Stimulated activated CD8-positive, alpha-beta memory T cell treated with anti-CD3 and anti-CD28 coated beads, Interleukin-7, amount 100 ng/mL, for 48 hours (primary cell): Measurements from ENCODE around the gene EPN1.

Source experiments
- DNase-seq, 2 donors: peaks; one replicate each; pipeline ENCODE4 v3.0.0-alpha.2; 2020; ENCODE audit warnings: low read depth in 1 of 2; ENCODE audit errors: extremely low read depth in 1 of 2

The EPN1 gene

GRCh38 chr19:55691561-55692481 lies 16.8 kb downstream of the EPN1 start:
- DNase-seq: no peak

DNA sequence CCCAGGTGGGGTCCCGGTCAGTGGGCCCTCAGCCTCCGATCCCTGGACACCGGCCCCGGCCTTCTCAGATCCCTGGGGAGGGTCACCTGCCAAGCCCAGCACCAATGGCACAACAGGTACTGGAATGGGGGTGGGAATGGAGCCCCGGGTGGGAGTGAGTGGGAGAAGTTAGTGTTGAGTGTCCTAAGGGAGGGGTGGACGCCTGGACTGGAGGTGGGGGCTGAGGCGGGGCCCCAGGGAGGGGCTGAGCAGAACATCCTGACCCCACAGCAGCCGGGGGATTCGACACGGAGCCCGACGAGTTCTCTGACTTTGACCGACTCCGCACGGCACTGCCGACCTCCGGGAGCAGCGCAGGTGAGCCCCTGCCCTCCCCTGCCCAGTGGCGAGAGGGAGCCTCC lies 17.7 kb downstream of the EPN1 start:
- DNase-seq: no peak

DNA sequence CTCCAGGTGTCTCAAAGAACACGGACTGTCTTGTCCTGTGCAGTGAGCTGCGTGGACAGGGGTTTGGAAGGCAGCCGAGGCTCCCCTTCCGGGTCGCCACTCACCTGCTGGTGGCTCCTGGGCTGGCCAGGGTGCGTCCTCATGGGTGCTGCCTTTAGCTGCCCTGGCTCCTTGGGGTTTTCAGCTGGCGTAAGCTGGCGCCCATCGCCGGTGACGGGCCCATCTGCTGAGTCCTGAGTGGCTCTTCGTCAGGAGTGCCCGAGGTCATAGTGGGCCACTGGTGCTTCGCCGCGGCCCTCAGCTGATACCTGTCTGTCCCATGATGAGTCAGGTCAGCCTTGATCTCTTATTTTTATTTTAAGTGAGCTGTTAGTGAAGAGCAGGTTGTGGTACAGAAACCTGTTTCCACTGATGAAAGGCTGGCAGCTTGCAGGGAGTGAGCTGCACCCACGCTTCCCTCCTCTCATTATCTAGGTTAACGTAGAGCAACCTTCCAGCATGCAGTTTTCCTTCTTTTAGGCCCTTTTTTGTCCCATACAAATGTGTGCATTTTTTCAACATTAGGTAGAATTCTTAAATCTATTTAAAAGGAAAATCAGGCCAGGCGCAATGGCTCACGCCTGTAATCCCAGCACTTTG lies 18.4 kb downstream of the EPN1 start:
- DNase-seq: no peak

- DNase-seq: no peak
These were observed 19.2 kb downstream of the EPN1 start for GRCh38 chr19:55694241-55694655.

GRCh38 chr19:55694656-55695491 lies 19.8 kb downstream of the EPN1 start:
- no peak for DNase-seq

- DNase-seq: no peak
These were observed 20.7 kb downstream of the EPN1 start for GRCh38 chr19:55695511-55696290.

GRCh38 chr19:55696301-55697068 lies 21.5 kb downstream of the EPN1 start:
- no peak for DNase-seq

DNA sequence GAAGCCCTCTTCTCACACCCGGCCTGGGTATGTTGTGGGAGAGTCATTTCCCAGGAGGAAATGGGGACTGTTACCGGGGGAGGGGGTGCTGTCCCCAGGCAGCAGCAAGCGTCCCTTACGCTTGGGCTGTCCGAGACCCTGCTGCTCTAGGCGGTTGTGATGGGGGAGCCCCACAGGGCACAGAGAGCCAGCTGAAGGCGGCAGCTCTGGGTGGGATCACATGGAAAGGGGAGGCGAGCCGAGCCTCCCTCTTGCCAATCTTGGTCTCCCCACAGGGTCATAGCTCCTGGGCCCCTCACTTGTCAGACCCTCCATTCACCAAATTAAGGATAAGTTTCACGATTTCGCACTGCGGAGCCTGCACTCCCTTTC lies 22.0 kb downstream of the EPN1 start:
- DNase-seq: no peak

DNA sequence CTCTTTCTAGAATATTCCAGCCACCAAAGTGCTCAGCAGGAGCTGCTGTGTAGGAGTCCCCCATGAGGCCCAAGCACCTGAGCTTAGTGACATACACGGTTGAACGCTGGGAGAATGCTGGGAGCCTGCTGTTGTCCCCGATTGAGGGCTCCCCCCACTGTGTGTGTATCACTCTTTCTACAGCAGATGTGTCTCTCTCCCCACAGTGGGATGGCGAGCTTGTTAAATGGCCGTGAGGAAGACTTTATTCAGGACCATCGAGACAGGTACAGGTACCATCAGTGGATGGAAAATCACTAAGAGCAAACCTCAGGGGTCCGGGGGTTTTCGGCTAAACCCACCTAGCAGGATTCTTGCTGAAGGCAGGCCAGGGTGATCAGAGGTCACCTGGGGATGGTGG lies 22.7 kb downstream of the EPN1 start:
- no peak for DNase-seq

GRCh38 chr19:55698256-55698655 lies 23.2 kb downstream of the EPN1 start:
- no peak for DNase-seq

GRCh38 chr19:55699221-55699620 lies 24.2 kb downstream of the EPN1 start:
- DNase-seq: no peak

DNA sequence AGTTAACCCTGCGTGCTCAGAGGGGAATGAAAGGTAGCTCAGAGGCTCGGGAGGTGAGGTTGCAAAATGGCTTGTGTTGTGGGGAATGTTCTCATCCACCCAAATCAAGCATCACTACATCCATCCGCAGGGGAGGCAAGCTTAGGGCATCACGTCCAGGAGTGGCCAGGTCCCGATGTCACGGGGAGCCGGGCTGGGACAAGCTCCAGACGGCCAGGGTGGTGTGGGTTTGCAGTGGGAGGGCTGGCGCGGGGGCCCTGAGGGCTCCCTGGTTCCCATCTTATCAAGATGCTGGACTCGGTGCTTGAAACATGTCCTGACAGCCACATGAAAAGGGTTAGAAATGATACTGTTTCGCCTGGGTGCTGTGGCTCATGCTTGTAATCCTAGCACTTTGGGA lies 25.8 kb downstream of the EPN1 start:
- no peak for DNase-seq

DNA sequence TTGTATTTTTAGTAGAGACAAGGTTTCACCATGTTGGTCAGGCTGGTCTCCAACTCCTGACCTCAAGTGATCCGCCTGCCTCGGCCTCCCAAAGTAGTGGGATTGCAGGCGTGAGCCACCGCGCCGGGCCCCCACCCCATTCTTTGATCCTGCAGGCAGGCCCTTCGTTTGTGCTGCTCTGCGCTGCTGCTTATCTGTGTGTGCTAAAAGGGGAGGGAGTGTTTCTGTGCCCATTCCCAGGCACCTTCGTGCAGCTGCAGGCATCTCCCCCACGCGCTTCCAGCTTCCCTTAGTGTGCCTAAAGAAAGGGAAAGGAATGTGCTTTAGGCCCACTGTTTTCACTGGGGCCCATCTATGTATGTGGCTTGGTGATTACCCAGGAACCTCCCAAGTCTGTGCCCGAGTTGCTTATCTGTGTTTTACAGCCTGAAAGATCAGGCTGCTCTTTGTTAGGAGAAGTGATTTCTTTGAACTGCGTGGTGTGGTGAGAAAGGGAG lies 27.2 kb downstream of the EPN1 start:
- no peak for DNase-seq

DNA sequence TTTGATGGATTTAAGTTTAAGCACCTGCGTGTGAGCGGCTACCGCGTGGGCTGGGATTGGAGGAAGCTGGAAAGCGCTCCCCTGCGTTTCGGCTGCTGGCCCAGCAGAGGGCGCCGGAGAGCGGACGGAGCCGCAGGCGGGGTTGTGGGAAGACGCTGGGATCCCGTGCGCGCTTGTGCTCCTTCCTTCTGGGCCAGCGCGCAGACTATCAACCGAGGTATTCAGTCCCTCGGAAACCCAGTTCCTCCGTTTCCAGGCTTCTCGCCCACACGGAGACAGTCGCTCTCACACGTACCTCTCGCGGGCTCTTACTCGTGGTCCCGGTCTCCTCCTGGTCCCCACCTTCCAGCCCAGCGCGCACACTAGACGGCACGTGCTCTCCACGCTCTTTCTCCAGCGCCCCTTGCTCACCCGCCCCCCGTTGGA lies 28.8 kb downstream of the EPN1 start:
- DNase-seq: no peak

DNA sequence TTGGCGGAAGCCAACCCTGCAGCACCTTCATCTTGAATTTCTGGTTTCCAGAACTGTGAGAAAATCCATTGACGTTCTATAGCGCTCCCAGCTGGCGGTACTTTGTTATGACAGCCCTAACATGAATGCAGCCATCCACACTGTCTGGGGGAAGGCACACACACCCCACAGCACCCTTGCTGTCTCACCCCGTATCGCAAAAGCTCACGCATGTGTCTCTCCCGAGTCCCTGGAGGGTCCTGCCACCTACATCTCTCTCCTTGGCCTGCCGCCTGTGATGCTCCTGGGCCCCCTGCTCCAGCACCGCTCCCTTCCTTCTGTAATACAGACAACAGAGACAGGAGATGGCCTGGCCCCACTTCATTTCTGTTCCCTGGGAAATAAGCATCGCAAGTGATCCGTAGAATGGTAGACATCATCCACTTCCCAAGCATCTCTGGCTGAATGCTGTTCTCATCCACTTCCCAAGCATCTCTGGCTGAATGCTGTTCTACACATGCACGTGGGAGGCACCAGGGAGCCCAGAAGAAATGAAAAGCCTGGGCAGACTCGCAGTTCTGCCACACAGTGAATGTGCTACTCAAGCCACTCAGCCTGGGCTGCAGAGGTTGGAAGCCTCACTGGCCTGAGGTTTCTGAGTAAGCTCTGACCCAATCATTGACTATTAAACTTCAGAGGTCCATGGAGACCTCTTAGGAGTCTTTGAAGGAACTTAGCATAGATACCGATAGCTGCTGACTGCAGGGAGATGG lies 29.6 kb downstream of the EPN1 start:
- DNase-seq: no peak

GRCh38 chr19:55705972-55706371 lies 30.9 kb downstream of the EPN1 start:
- no peak for DNase-seq

DNA sequence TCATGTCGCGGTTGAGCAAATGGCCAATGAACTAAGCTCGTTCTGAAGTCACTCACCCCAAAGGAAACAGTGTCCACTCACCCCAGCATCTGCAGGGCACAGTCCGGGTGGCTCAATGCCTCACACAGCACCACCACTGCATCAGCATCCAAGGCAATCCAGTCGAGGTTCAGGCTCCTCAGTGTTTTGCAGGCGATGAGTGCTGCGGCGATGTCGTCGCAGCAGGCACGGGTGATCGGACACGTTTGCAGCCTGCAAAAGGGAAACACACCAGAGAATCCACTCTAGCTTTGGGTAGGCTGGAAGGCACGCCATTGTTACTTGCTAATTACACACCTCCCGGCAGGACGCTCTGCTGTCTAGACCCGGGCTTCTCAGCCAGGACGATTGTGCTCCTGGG lies 36.7 kb downstream of the EPN1 start:
- DNase-seq: no peak

GRCh38 chr19:55712804-55713631 lies 38.0 kb downstream of the EPN1 start:
- no peak for DNase-seq
